Placental epithelial cell (primary cell): Measurements from ENCODE around the gene IVNS1ABP. TPM values are rescaled to one million over a fixed set of nuclear protein-coding genes. Genes with fewer than 3 reads are reported as not detected.

ENCODE experiments used
- small RNA-seq: library from RNA; depleted of rRNA; stranded (forward); fragments of <200 nt; gene quantifications from one replicate; pipeline ENCODE3, GENCODE V24; 2012
- total RNA-seq: library from RNA; depleted of rRNA; stranded (reverse); fragments of >200 nt; gene quantifications from 2 replicates; pipeline ENCODE4 v1.2.3, GENCODE V29; 2012

The IVNS1ABP gene
- 57.6 and 86.0 TPM in 2 replicates for total RNA-seq

DNA sequence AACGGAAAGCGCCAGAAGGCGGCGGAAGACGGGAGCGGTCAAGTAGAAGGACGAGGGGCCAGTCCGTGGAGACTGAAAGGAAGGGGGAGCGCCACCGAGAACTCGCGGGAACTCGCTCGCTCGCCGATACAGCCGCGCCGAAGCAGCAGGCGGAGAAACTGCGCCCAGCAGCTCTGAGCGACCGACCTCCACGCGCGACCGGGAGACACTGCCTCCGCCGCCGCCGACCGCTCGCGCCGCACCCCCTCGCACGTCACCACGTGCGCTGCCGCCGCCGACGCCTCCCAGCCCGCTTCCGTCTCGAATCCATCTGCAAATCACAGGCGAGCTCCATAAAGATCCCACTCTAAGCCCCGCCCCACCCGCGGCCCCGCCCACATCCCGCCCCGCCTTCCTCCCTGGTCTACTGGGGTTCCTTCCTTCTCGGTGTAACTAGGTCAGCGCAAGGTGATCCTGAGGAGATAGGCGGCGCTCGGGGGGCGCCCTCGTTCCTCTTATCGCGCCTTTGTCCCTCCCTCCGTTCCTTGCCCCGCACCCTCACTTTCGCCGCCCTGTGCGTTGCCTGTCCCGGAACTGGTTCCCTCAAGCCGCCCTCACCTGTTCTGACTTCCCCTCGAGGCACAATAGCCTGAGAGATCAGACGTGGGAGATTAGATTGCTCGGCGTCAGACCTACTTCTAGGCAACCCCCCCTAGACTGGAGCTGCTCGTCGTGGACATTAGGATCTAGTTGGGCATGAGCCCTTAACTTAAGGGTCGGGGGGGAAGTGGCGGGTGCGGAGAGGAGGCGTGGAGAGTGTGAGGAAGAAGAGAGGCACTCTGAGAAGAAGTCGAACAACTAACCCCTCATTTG is at the start of gene IVNS1ABP:
Gene IVNS1ABP, minus strand, starts transcription at position 210 of the 852 bp plus-strand sequence. CDS start 7,750 bp downstream, outside the sequence.

Small RNA genes lying within 50 kb of the gene (small RNA-seq; reads per million reads assigned to genes)
- not detected for gene RF00019

Other genes starting within 250 kb of the IVNS1ABP start
- 15.1 and 22.4 TPM in 2 replicates for gene TRMT1L, start 160.3 kb downstream of the IVNS1ABP start, total RNA-seq
- 4.8 and 7.5 TPM in 2 replicates for gene SWT1, start 160.1 kb downstream of the IVNS1ABP start, total RNA-seq